GM12878 (cell line): Measurements from ENCODE around the gene CCRL2. TPM values are rescaled to one million over a fixed set of nuclear protein-coding genes. Genes with fewer than 3 reads are reported as not detected.

ENCODE experiments used
- ETV6 ChIP-seq, 2 experiments: fragments of 450-650 bp in 1 of 2; IDR thresholded peaks in 1 of 2; conservative IDR thresholded peaks in 1 of 2; 2 replicates each; pipeline ENCODE4 v1.6.1; 2014; ENCODE audit warnings: antibody characterized with exemption in 1 of 2, borderline replicate concordance in 1 of 2, low read depth in 1 of 2, mild to moderate bottlenecking in 1 of 2, moderate library complexity in 1 of 2
- PAX5 ChIP-seq: IDR thresholded peaks from 2 replicates; pipeline ENCODE4 v1.6.1; 2011; ENCODE audit warnings: low read depth, low read length, borderline replicate concordance
- PAX8 ChIP-seq: fragments of 450-650 bp; IDR thresholded peaks from 2 replicates; pipeline ENCODE4 v1.6.1; 2017; ENCODE audit warnings: mild to moderate bottlenecking, moderate library complexity
- RELA ChIP-seq: fragments of 450-650 bp; IDR thresholded peaks from 2 replicates; pipeline ENCODE4 v1.8.0; 2014; ENCODE audit warnings: borderline replicate concordance; ENCODE audit not compliant: partially characterized antibody
- RUNX3 ChIP-seq: IDR thresholded peaks from 2 replicates; pipeline ENCODE4 v1.6.1; 2012; ENCODE audit warnings: low read length, inconsistent platforms
- ZZZ3 ChIP-seq: IDR thresholded peaks from 2 replicates; pipeline ENCODE4 v1.6.1; 2011; ENCODE audit warnings: low read depth; ENCODE audit not compliant: control insufficient read depth, insufficient read length
- polyA plus RNA-seq, 11 experiments: library from polyadenylated mRNA; depleted of rRNA in 4 of 11; unstranded in 6 of 11; stranded (reverse) in 5 of 11; fragments of >200 nt; fragmentation: Nextera tagmentation in 4 of 11; fragmentation: Illumina TruSeq in 1 of 11; extraction: Ambion mirVana in 4 of 11; extraction: Trizol in 1 of 11; gene quantifications; 1 replicate in 1 of 11; 2 replicates in 10 of 11; pipeline versions ENCODE4 v1.2.1 to v1.2.3, GENCODE V29; 2011 to 2016; ENCODE audit warnings: inconsistent platforms in 2 of 11, missing spikeins in 2 of 11, low read depth in 1 of 11
- total RNA-seq, 4 experiments: library from RNA; depleted of rRNA in 3 of 4; stranded (reverse); fragments of >200 nt in 3 of 4; fragmentation: Illumina TruSeq in 1 of 4; extraction: Trizol in 1 of 4; gene quantifications; 2 replicates each; pipeline versions ENCODE4 v1.2.1 to v1.2.3, GENCODE V29; 2013 to 2021
- TF ChIP-seq, protein P1 (sequence below): fragments of 450-650 bp; IDR thresholded peaks from 2 replicates; pipeline ENCODE4 v1.6.1; 2014; ENCODE audit warnings: mild to moderate bottlenecking
- TF ChIP-seq, protein P2 (sequence below): fragments of 450-650 bp; IDR thresholded peaks from 2 replicates; pipeline ENCODE4 v1.6.1; 2018; ENCODE audit warnings: mild to moderate bottlenecking, low read depth, moderate library complexity; ENCODE audit not compliant: partially characterized antibody
- TF ChIP-seq, protein P3 (sequence below): IDR thresholded peaks from 2 replicates; pipeline ENCODE4 v1.6.1; 2012; ENCODE audit warnings: low read length, inconsistent platforms

Gene CCRL2
- total and polyA plus RNA-seq, 10 of the 15 experiments (the other 5 are each of a cell fraction or from before 2014, with no cell fraction given) = 0.04 to 2.5 (median 1.8) TPM

DNA sequence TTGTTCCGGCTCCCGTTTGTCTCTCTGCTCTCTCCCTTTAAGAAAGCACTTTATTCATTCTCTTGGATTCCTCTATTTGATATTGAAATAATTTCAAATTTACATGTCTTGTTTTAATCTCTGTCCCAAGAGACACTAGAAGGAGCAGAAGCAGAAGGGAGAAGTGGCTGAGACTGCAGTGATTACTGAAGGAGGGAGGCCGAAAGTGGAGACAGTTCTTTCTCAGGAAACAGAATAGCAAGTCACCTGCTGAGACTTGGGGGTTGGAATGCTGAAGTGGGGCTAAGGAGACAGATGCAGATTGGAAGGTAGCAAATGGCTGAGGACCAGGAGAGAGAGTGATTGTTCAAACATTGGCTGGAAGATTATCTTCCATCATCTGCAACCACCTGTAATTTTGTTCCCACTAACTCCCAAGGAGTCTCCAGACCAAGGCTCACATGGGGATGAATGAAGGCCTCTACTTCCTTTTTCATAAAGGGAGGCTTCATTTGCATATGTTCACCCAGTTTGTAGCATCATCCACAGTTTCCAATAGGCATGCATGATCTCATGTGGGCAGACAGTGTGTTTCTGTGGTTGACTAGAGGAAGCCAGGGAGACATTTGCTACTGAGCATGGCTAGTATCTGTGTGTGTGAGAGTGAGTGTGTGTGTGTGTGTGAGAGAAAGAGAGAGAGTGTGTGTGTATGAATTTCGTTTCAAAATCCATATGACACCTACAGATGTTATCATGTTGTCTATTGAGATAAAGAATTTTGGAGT lies 33.7 kb downstream of the CCRL2 start (continued):
- TF ChIP-seq, protein P1, sequence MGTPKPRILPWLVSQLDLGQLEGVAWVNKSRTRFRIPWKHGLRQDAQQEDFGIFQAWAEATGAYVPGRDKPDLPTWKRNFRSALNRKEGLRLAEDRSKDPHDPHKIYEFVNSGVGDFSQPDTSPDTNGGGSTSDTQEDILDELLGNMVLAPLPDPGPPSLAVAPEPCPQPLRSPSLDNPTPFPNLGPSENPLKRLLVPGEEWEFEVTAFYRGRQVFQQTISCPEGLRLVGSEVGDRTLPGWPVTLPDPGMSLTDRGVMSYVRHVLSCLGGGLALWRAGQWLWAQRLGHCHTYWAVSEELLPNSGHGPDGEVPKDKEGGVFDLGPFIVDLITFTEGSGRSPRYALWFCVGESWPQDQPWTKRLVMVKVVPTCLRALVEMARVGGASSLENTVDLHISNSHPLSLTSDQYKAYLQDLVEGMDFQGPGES = no peak
- TF ChIP-seq RELA = no peak
- TF ChIP-seq, protein P2, sequence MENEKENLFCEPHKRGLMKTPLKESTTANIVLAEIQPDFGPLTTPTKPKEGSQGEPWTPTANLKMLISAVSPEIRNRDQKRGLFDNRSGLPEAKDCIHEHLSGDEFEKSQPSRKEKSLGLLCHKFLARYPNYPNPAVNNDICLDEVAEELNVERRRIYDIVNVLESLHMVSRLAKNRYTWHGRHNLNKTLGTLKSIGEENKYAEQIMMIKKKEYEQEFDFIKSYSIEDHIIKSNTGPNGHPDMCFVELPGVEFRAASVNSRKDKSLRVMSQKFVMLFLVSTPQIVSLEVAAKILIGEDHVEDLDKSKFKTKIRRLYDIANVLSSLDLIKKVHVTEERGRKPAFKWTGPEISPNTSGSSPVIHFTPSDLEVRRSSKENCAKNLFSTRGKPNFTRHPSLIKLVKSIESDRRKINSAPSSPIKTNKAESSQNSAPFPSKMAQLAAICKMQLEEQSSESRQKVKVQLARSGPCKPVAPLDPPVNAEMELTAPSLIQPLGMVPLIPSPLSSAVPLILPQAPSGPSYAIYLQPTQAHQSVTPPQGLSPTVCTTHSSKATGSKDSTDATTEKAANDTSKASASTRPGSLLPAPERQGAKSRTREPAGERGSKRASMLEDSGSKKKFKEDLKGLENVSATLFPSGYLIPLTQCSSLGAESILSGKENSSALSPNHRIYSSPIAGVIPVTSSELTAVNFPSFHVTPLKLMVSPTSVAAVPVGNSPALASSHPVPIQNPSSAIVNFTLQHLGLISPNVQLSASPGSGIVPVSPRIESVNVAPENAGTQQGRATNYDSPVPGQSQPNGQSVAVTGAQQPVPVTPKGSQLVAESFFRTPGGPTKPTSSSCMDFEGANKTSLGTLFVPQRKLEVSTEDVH = no peak
- TF ChIP-seq PAX5 = peak; percentile 20; the same call in 1 of the 2 replicates
- no peak for TF ChIP-seq ZZZ3
- peak; percentile 88 for TF ChIP-seq RUNX3
- TF ChIP-seq, protein P3, sequence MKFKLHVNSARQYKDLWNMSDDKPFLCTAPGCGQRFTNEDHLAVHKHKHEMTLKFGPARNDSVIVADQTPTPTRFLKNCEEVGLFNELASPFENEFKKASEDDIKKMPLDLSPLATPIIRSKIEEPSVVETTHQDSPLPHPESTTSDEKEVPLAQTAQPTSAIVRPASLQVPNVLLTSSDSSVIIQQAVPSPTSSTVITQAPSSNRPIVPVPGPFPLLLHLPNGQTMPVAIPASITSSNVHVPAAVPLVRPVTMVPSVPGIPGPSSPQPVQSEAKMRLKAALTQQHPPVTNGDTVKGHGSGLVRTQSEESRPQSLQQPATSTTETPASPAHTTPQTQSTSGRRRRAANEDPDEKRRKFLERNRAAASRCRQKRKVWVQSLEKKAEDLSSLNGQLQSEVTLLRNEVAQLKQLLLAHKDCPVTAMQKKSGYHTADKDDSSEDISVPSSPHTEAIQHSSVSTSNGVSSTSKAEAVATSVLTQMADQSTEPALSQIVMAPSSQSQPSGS = peak; percentile 70
- TF ChIP-seq ETV6 (conservative IDR thresholded peaks at IDR 0.05 in 1 of 2, IDR thresholded peaks at IDR 0.05 in 1 of 2; ENCODE audit: borderline replicate concordance in 1 of 2, low read depth in 1 of 2) = peak in 1 of 2 experiments; percentile 62; a peak in 1 of 4 replicates
- TF ChIP-seq PAX8 = no peak
- TF ChIP-seq, all 136 proteins: peak for 14
